ENCODE measurements around the gene TTLL1.
"Not testable (repeated sequence)": the region's sequence is repeated elsewhere in the genome, so short reads cannot be mapped to it uniquely, and the experiment has no call there.

TTLL1 gene

GRCh38 chr22:43110444-43110926 lies 21.3 kb upstream of the TTLL1 start, which contains the start of gene BIK:
BIK (plus strand) TSS chr22:43110750; CDS start chr22:43124023, 13,273 bp downstream.
- DNase-seq (ENCODE audit: low read depth in 2 of 2): peak in 1 of 2 donors; percentile 18

GRCh38 chr22:43109921-43110443 lies 20.8 kb upstream of the TTLL1 start:
- DNase-seq (ENCODE audit: low read depth in 2 of 2): no peak

- DNase-seq (ENCODE audit: low read depth in 2 of 2): no peak
Observed at GRCh38 chr22:43109511-43109910, 20.3 kb upstream of the TTLL1 start.

GRCh38 chr22:43106302-43106701 lies 17.1 kb upstream of the TTLL1 start:
- no peak for DNase-seq (ENCODE audit: low read depth in 2 of 2)

- not testable (repeated sequence) for DNase-seq (ENCODE audit: low read depth in 2 of 2)
Observed at GRCh38 chr22:43104950-43105349, 15.8 kb upstream of the TTLL1 start.

GRCh38 chr22:43104056-43104625 lies 14.9 kb upstream of the TTLL1 start:
- DNase-seq (ENCODE audit: low read depth in 2 of 2): not testable (repeated sequence)

- DNase-seq (ENCODE audit: low read depth in 2 of 2): no peak
Observed at GRCh38 chr22:43101306-43101705, 12.1 kb upstream of the TTLL1 start.

GRCh38 chr22:43100225-43100624 lies 11.0 kb upstream of the TTLL1 start:
- no peak for DNase-seq (ENCODE audit: low read depth in 2 of 2)

- no peak for DNase-seq (ENCODE audit: low read depth in 2 of 2)
Observed at GRCh38 chr22:43099095-43099494, 9.9 kb upstream of the TTLL1 start.

GRCh38 chr22:43098356-43098755 lies 9.2 kb upstream of the TTLL1 start:
- no peak for DNase-seq (ENCODE audit: low read depth in 2 of 2)

- DNase-seq (ENCODE audit: low read depth in 2 of 2): no peak
Observed at GRCh38 chr22:43096420-43096819, 7.2 kb upstream of the TTLL1 start.

GRCh38 chr22:43094551-43094950 lies 5.4 kb upstream of the TTLL1 start:
- DNase-seq (ENCODE audit: low read depth in 2 of 2): no peak

- no peak for DNase-seq (ENCODE audit: low read depth in 2 of 2)
Observed at GRCh38 chr22:43094085-43094484, 4.9 kb upstream of the TTLL1 start.

GRCh38 chr22:43092085-43092484 lies 2.9 kb upstream of the TTLL1 start:
- DNase-seq (ENCODE audit: low read depth in 2 of 2): no peak

- peak in 1 of 2 donors; percentile 27 for DNase-seq (ENCODE audit: low read depth in 2 of 2)
Observed at GRCh38 chr22:43090130-43090789, 1.1 kb upstream of the TTLL1 start.

GRCh38 chr22:43088627-43088983 lies 586 bp downstream of the TTLL1 start:
- DNase-seq (ENCODE audit: low read depth in 2 of 2): no peak

- no peak for DNase-seq (ENCODE audit: low read depth in 2 of 2)
Observed at GRCh38 chr22:43085658-43086606, 3.3 kb downstream of the TTLL1 start.

GRCh38 chr22:43081968-43082367 lies 7.2 kb downstream of the TTLL1 start:
- no peak for DNase-seq (ENCODE audit: low read depth in 2 of 2)

- DNase-seq (ENCODE audit: low read depth in 2 of 2): no peak
Observed at GRCh38 chr22:43080616-43081015, 8.6 kb downstream of the TTLL1 start.

- no peak for DNase-seq (ENCODE audit: low read depth in 2 of 2)
Observed at GRCh38 chr22:43079742-43080141, 9.4 kb downstream of the TTLL1 start.

- DNase-seq (ENCODE audit: low read depth in 2 of 2): no peak
Observed at GRCh38 chr22:43078522-43078921, 10.7 kb downstream of the TTLL1 start.
